ENCODE data around the gene XKR7. TPM values are rescaled to one million over a fixed set of nuclear protein-coding genes. Genes with fewer than 3 reads are reported as not detected.

The XKR7 gene
- total RNA-seq, 1 donor from 2014 or later: 0.08 TPM

DNA sequence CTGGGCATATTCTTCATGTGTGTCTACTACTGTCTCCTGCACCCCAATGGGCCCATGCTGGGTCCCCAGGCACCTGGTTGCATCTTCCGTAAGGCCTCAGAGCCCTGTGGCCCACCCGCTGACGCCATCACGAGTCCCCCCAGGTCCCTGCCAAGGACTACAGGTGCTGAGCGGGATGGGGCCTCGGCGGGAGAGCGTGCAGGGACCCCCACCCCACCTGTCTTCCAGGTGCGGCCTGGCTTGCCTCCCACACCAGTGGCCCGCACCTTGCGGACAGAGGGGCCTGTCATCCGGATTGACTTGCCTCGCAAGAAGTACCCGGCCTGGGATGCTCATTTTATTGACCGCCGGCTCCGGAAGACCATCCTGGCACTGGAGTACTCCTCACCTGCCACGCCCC is 29.0 kb downstream of the XKR7 start:
- H3K4me3 ChIP-seq (ENCODE audit: low read depth, low read length): no peak overlapping the region
- no peak for DNase-seq (ENCODE audit: low read depth)
- TF ChIP-seq CTCF (IDR thresholded peaks at IDR 0.05; ENCODE audit: insufficient read depth, low read length, poor library complexity, severe bottlenecking): no peak
- H3K27me3 ChIP-seq (ENCODE audit: control insufficient read depth, insufficient read depth, low read length): peaks cover 39% of the 10 kb centered on the region
- no peaks in the 10 kb centered on the region for H3K36me3 ChIP-seq (ENCODE audit: control insufficient read depth, insufficient read depth, low read length)

DNA sequence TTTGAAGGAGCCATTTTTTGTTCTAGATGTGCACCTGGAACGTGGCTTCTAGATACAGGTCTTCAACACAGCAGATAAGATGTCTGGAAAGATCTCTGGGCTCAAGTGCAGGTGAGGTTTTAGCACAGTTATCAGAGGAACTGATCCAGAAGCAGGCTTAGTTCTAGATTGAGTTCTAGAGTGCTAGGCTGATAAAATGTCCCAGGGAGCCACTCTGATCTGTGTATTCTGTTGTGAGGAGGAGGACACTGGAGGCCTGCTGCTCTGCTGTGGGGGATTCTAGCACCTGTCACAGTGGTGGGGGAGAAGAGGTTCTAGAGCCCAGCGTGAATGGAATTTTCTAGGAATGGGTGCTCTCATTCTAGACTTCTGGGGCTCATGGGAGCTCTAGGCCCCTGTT is 30.3 kb downstream of the XKR7 start:
- Histone ChIP-seq H3K27me3 (ENCODE audit: control insufficient read depth, insufficient read depth, low read length) (peaks cover 31% of the 10 kb centered on the region), H3K36me3 (ENCODE audit: control insufficient read depth, insufficient read depth, low read length) (no peaks in the 10 kb centered on the region), H3K4me3 (ENCODE audit: low read depth, low read length) (no peak overlapping the region)
- TF ChIP-seq CTCF (IDR thresholded peaks at IDR 0.05; ENCODE audit: insufficient read depth, low read length, poor library complexity, severe bottlenecking): no peak
- no peak for DNase-seq (ENCODE audit: low read depth)

GRCh38 chr20:32003325-32003724 is 35.4 kb downstream of the XKR7 start:
- Histone ChIP-seq H3K4me3 (ENCODE audit: low read depth, low read length) (no peak overlapping the region), H3K36me3 (ENCODE audit: control insufficient read depth, insufficient read depth, low read length) (no peaks in the 10 kb centered on the region), H3K27me3 (ENCODE audit: control insufficient read depth, insufficient read depth, low read length) (peaks cover 4% of the 10 kb centered on the region)
- DNase-seq (ENCODE audit: low read depth): no peak
- no peak for TF ChIP-seq CTCF (IDR thresholded peaks at IDR 0.05; ENCODE audit: insufficient read depth, low read length, poor library complexity, severe bottlenecking)

DNA sequence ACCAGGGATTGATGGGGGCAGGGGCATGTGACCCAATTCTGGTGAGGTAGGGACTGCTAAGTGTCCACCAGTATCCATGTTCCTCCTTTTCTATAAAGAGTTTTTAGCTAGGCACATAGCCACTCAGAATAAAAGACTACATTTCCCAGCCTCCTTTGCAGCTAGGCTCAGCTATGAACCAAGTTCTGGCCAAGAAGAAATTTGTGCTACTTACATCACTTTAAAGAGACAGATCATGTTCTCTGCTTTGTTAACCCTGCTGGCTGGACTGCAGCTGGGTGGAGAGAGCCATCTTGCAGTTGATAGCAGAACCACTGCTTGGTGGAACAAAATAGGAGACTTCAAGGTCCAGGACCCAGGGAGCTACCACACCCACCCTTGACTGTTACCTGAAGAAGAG is 37.0 kb downstream of the XKR7 start:
- no peak for TF ChIP-seq CTCF (IDR thresholded peaks at IDR 0.05; ENCODE audit: insufficient read depth, low read length, poor library complexity, severe bottlenecking)

DNA sequence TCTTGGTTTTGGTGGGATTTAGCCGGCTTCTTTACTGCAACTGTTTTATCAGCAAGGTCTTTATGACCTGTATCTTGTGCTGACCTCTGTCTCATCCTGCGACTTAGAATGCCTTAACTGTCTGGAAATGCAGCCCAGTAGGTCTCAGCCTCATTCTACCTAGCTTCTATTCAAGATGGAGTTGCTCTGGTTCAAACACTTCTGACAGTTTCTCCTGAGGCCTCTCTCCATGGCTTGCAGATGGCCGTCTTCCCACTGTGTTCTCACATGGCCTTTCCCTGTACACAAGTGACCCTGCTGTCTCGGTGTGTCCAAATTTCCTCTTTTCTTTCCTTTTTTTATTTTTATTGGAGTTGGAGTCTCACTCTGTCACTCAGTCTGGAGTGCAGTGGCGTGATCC is 38.1 kb downstream of the XKR7 start:
- no peaks in the 10 kb centered on the region for H3K36me3 ChIP-seq (ENCODE audit: control insufficient read depth, insufficient read depth, low read length)
- H3K27me3 ChIP-seq (ENCODE audit: control insufficient read depth, insufficient read depth, low read length): peaks cover 3% of the 10 kb centered on the region
- H3K4me3 ChIP-seq (ENCODE audit: low read depth, low read length): no peak overlapping the region
- no peak for TF ChIP-seq CTCF (IDR thresholded peaks at IDR 0.05; ENCODE audit: insufficient read depth, low read length, poor library complexity, severe bottlenecking)
- DNase-seq (ENCODE audit: low read depth): no peak

More for the DNA sequence above, 37.0 kb downstream of the XKR7 start:
- no peaks in the 10 kb centered on the region for H3K36me3 ChIP-seq (ENCODE audit: control insufficient read depth, insufficient read depth, low read length)
- no peak for DNase-seq (ENCODE audit: low read depth)
- H3K4me3 ChIP-seq (ENCODE audit: low read depth, low read length): no peak overlapping the region
- H3K27me3 ChIP-seq (ENCODE audit: control insufficient read depth, insufficient read depth, low read length): no peaks in the 10 kb centered on the region

All from kidney epithelial cell (primary cell).